HG03025 (cell line): ENCODE data around the gene ADGRF4.
"Not testable (repeated sequence)": the region's sequence is repeated elsewhere in the genome, so short reads cannot be mapped to it uniquely, and the experiment has no call there.

Experiments used
- ATAC-seq: cut with Tn5 transposase; IDR thresholded peaks from one replicate; pipeline ENCODE4 v1.9.1; 2021; ENCODE audit warnings: mild to moderate bottlenecking, moderate library complexity; ENCODE audit not compliant: unreplicated experiment, low FRiP score

Gene ADGRF4

GRCh38 chr6:47733879-47734558 is 35.6 kb downstream of the ADGRF4 start:
- no peak for ATAC-seq

GRCh38 chr6:47734831-47735481 is 36.6 kb downstream of the ADGRF4 start:
- ATAC-seq: no peak

- no peak for ATAC-seq
These were observed 37.8 kb downstream of the ADGRF4 start for GRCh38 chr6:47736083-47736700.

- ATAC-seq: no peak
These were observed 39.0 kb downstream of the ADGRF4 start for GRCh38 chr6:47737406-47737805.

- ATAC-seq: no peak
These were observed 42.3 kb downstream of the ADGRF4 start for GRCh38 chr6:47740714-47741113.

GRCh38 chr6:47741807-47742206 is 43.4 kb downstream of the ADGRF4 start:
- no peak for ATAC-seq

- ATAC-seq: no peak
These were observed 45.4 kb downstream of the ADGRF4 start for GRCh38 chr6:47743744-47744143.

GRCh38 chr6:47745269-47745668 is 46.9 kb downstream of the ADGRF4 start:
- not testable (repeated sequence) for ATAC-seq

GRCh38 chr6:47749757-47750156 is 51.4 kb downstream of the ADGRF4 start:
- no peak for ATAC-seq

- no peak for ATAC-seq
These were observed 54.4 kb downstream of the ADGRF4 start for GRCh38 chr6:47752801-47753200.

- no peak for ATAC-seq
These were observed 61.0 kb downstream of the ADGRF4 start for GRCh38 chr6:47759364-47759763.

GRCh38 chr6:47762502-47762901 is 64.1 kb downstream of the ADGRF4 start:
- no peak for ATAC-seq

- no peak for ATAC-seq
These were observed 68.1 kb downstream of the ADGRF4 start for GRCh38 chr6:47766445-47766844.

- no peak for ATAC-seq
These were observed 68.7 kb downstream of the ADGRF4 start for GRCh38 chr6:47767102-47767501.

GRCh38 chr6:47769982-47770381 is 71.6 kb downstream of the ADGRF4 start:
- ATAC-seq: no peak
